SK-N-SH treated with all-trans-retinoic acid at 6 μM for 48 hours (cell line): Measurements from ENCODE around the gene CRY1.

Experiments
- ATAC-seq: fragments of 200-7000 bp; cut with Tn5 transposase; 3 replicates; pipeline ENCODE4 v1.9.1; 2020; ENCODE audit warnings: mild to moderate bottlenecking, moderate library complexity
- ARNTL ChIP-seq: fragments of 450-650 bp; formaldehyde crosslinking; IDR thresholded peaks from 2 replicates; pipeline ENCODE4 v1.5.0; 2020; ENCODE audit warnings: low read depth, mild to moderate bottlenecking, moderate library complexity, borderline replicate concordance
- BACH2 ChIP-seq: fragments of 250-450 bp; sonication (Bioruptor Pico); IDR thresholded peaks from 2 replicates; pipeline ENCODE4 v1.9.0; 2021; ENCODE audit warnings: mild to moderate bottlenecking, borderline replicate concordance
- CREB5 ChIP-seq: fragments of 250-450 bp; sonication (Bioruptor Pico); IDR thresholded peaks from 2 replicates; pipeline ENCODE4 v1.5.1; 2020; ENCODE audit warnings: low read depth, mild to moderate bottlenecking, moderate library complexity
- CSDC2 ChIP-seq: fragments of 250-450 bp; sonication (Bioruptor Pico); IDR thresholded peaks from 2 replicates; pipeline ENCODE4 v1.5.0; 2020; ENCODE audit warnings: mild to moderate bottlenecking, moderate library complexity
- CSRNP3 ChIP-seq: fragments of 250-450 bp; sonication (Bioruptor Pico); IDR thresholded peaks from 2 replicates; pipeline ENCODE4 v1.5.1; 2021; ENCODE audit warnings: mild to moderate bottlenecking, moderate library complexity
- ISL1 ChIP-seq: fragments of 250-450 bp; sonication (Bioruptor Pico); IDR thresholded peaks from 2 replicates; pipeline ENCODE4 v2.1.2; 2022; ENCODE audit warnings: mild to moderate bottlenecking, moderate library complexity
- OSR1 ChIP-seq: fragments of 250-450 bp; sonication (Bioruptor Pico); IDR thresholded peaks from 2 replicates; pipeline ENCODE4 v1.8.0; 2022; ENCODE audit warnings: moderate library complexity, mild to moderate bottlenecking, inconsistent platforms
- PATZ1 ChIP-seq: fragments of 250-450 bp; sonication (Bioruptor Pico); IDR thresholded peaks from 2 replicates; pipeline ENCODE4 v1.8.0; 2020; ENCODE audit warnings: mild to moderate bottlenecking, moderate library complexity, borderline replicate concordance
- POU6F1 ChIP-seq: fragments of 250-450 bp; sonication (Bioruptor Pico); IDR thresholded peaks from 2 replicates; pipeline ENCODE4 v1.8.0; 2021; ENCODE audit warnings: low read depth, mild to moderate bottlenecking, moderate library complexity, borderline replicate concordance
- PPARA ChIP-seq: fragments of 250-450 bp; sonication (Bioruptor Pico); IDR thresholded peaks from 2 replicates; pipeline ENCODE4 v1.5.0; 2020; ENCODE audit warnings: mild to moderate bottlenecking, borderline replicate concordance
- SNAI2 ChIP-seq: fragments of 250-450 bp; sonication (Bioruptor Pico); IDR thresholded peaks from 2 replicates; pipeline ENCODE4 v1.5.0; 2020; ENCODE audit warnings: mild to moderate bottlenecking, moderate library complexity
- TCF4 ChIP-seq: fragments of 250-450 bp; sonication (Bioruptor Pico); IDR thresholded peaks from 2 replicates; pipeline ENCODE4 v1.8.0; 2021; ENCODE audit warnings: mild to moderate bottlenecking, moderate library complexity, borderline replicate concordance
- TSHZ2 ChIP-seq: fragments of 250-450 bp; sonication (Bioruptor Pico); IDR thresholded peaks from 2 replicates; pipeline ENCODE4 v1.5.0; 2020; ENCODE audit warnings: mild to moderate bottlenecking, moderate library complexity
- ZC3H10 ChIP-seq: fragments of 250-450 bp; sonication (Bioruptor Pico); IDR thresholded peaks from 2 replicates; pipeline ENCODE4 v1.5.1; 2021; ENCODE audit warnings: mild to moderate bottlenecking, moderate library complexity
- ZFP3 ChIP-seq: fragments of 250-450 bp; sonication (Bioruptor Pico); IDR thresholded peaks from 2 replicates; pipeline ENCODE4 v1.5.0; 2020; ENCODE audit warnings: mild to moderate bottlenecking, moderate library complexity
- ZFP30 ChIP-seq: fragments of 450-650 bp; formaldehyde crosslinking; IDR thresholded peaks from 2 replicates; pipeline ENCODE4 v1.5.0; 2022; ENCODE audit warnings: mild to moderate bottlenecking, moderate library complexity
- ZNF565 ChIP-seq: fragments of 450-650 bp; formaldehyde crosslinking; conservative IDR thresholded peaks from 2 replicates; pipeline ENCODE4 v1.5.0; 2020; ENCODE audit warnings: low read depth, mild to moderate bottlenecking, moderate library complexity
- ZNF70 ChIP-seq: fragments of 450-650 bp; formaldehyde crosslinking; IDR thresholded peaks from 2 replicates; pipeline ENCODE4 v1.5.0; 2020; ENCODE audit warnings: mild to moderate bottlenecking, moderate library complexity
- ZNF8 ChIP-seq: fragments of 450-650 bp; formaldehyde crosslinking; IDR thresholded peaks from 2 replicates; pipeline ENCODE4 v1.5.0; 2020; ENCODE audit warnings: mild to moderate bottlenecking, moderate library complexity

CRY1 gene

GRCh38 chr12:107033758-107034739 lies 59.3 kb downstream of the CRY1 start:
- ATAC-seq: no peak
- TF ChIP-seq ZC3H10 (no peak), PPARA (no peak), ZFP3 (CRISPR knock-in tag) (no peak), ZNF565 (CRISPR knock-in tag) (no peak), CSRNP3 (CRISPR knock-in tag) (no peak), OSR1 (CRISPR knock-in tag) (no peak), TSHZ2 (no peak), POU6F1 (CRISPR knock-in tag) (no peak), ISL1 (CRISPR knock-in tag) (no peak), ZFP30 (CRISPR knock-in tag) (no peak), CREB5 (no peak)

GRCh38 chr12:107032266-107032665 lies 61.1 kb downstream of the CRY1 start:
- no peak for TF ChIP-seq ZNF8 (CRISPR knock-in tag)
- TF ChIP-seq CSRNP3 (CRISPR knock-in tag): no peak
- no peak for TF ChIP-seq ZNF70 (CRISPR knock-in tag)
- no peak for TF ChIP-seq BACH2 (CRISPR knock-in tag)
- no peak for TF ChIP-seq SNAI2 (CRISPR knock-in tag)
- TF ChIP-seq CSDC2: no peak
- no peak for TF ChIP-seq ZFP30 (CRISPR knock-in tag)
- TF ChIP-seq ZNF565 (CRISPR knock-in tag): no peak
- no peak for TF ChIP-seq ISL1 (CRISPR knock-in tag)
- no peak for TF ChIP-seq PPARA
- no peak for TF ChIP-seq ARNTL (CRISPR knock-in tag)
- TF ChIP-seq TSHZ2: no peak
- TF ChIP-seq TCF4 (CRISPR knock-in tag): no peak
- no peak for TF ChIP-seq CREB5
- TF ChIP-seq OSR1 (CRISPR knock-in tag): no peak
- TF ChIP-seq POU6F1 (CRISPR knock-in tag): no peak
- TF ChIP-seq PATZ1 (CRISPR knock-in tag): no peak
- no peak for ATAC-seq
